Parathyroid adenoma (tissue), 2 donors: Measurements from ENCODE around the gene CBX1.

Experiments
- H2AFZ ChIP-seq: fragments of 300-600 bp; sonication (generic); one replicate; pipeline ENCODE4 v1.7.0; 2017; ENCODE audit warnings: antibody characterized with exemption, mild to moderate bottlenecking
- H3K27ac ChIP-seq: fragments of 300-600 bp; sonication (generic); one replicate; pipeline ENCODE4 v1.7.0; 2017
- H3K27me3 ChIP-seq: fragments of 300-600 bp; sonication (generic); one replicate; pipeline ENCODE4 v1.7.0; 2017; ENCODE audit warnings: low read length; ENCODE audit not compliant: control insufficient read depth, insufficient read depth
- H3K36me3 ChIP-seq: fragments of 300-600 bp; sonication (generic); one replicate; pipeline ENCODE4 v1.7.0; 2017; ENCODE audit warnings: low read length; ENCODE audit not compliant: control insufficient read depth, insufficient read depth
- H3K4me1 ChIP-seq: fragments of 300-600 bp; sonication (generic); one replicate; pipeline ENCODE4 v1.7.0; 2017; ENCODE audit warnings: control low read depth
- H3K4me2 ChIP-seq: fragments of 300-600 bp; sonication (generic); one replicate; pipeline ENCODE4 v1.7.0; 2017; ENCODE audit warnings: low read length
- H3K4me3 ChIP-seq: fragments of 300-600 bp; sonication (generic); one replicate; pipeline ENCODE4 v1.7.0; 2017; ENCODE audit warnings: low read depth, low read length
- H3K79me2 ChIP-seq: fragments of 300-600 bp; sonication (generic); one replicate; pipeline ENCODE4 v1.7.0; 2017; ENCODE audit warnings: control low read depth
- H3K9ac ChIP-seq: fragments of 300-600 bp; sonication (generic); one replicate; pipeline ENCODE4 v1.7.0; 2017; ENCODE audit warnings: mild to moderate bottlenecking
- H3K9me3 ChIP-seq: fragments of 300-600 bp; sonication (generic); one replicate; pipeline ENCODE4 v1.7.0; 2017; ENCODE audit warnings: low read length; ENCODE audit not compliant: control insufficient read depth
- TF ChIP-seq, protein P1 (sequence below): fragments of 300-600 bp; sonication (generic); IDR thresholded peaks from one replicate; pipeline ENCODE4 v1.7.0; 2017; ENCODE audit warnings: antibody characterized with exemption, mild to moderate bottlenecking
- donor health status: primary hyperparathyroidism.

The CBX1 gene

DNA sequence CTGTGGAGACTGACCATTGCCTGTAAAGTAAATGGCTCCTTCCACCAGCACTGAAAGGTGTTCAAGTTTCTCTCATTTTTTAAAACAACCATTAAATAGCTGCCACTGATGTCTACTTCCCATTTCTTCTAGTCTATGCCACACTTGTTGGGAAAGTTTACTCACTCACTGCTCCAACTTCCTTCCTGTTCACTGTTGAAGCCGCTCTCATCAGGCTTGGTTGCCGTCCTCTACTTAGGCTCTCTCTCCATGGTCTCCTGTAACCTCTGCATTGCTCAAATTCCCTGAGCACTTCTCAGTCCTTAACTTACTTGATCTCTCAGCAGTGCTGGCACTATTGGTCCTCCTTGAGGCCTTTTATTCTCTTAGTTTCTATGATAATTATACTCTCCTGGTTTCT lies 38.7 kb upstream of the CBX1 start:
- H3K79me2 ChIP-seq = no peaks in the 10 kb centered on the region
- no peak overlapping the region for H3K4me3 ChIP-seq
- no peak overlapping the region for H3K9ac ChIP-seq
- no peaks in the 10 kb centered on the region for H3K9me3 ChIP-seq
- H3K4me1 ChIP-seq = no peaks in the 10 kb centered on the region
- TF ChIP-seq, protein P1, sequence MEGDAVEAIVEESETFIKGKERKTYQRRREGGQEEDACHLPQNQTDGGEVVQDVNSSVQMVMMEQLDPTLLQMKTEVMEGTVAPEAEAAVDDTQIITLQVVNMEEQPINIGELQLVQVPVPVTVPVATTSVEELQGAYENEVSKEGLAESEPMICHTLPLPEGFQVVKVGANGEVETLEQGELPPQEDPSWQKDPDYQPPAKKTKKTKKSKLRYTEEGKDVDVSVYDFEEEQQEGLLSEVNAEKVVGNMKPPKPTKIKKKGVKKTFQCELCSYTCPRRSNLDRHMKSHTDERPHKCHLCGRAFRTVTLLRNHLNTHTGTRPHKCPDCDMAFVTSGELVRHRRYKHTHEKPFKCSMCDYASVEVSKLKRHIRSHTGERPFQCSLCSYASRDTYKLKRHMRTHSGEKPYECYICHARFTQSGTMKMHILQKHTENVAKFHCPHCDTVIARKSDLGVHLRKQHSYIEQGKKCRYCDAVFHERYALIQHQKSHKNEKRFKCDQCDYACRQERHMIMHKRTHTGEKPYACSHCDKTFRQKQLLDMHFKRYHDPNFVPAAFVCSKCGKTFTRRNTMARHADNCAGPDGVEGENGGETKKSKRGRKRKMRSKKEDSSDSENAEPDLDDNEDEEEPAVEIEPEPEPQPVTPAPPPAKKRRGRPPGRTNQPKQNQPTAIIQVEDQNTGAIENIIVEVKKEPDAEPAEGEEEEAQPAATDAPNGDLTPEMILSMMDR = no peak
- no peak overlapping the region for H2AFZ ChIP-seq
- H3K27me3 ChIP-seq = no peaks in the 10 kb centered on the region
- H3K36me3 ChIP-seq = no peaks in the 10 kb centered on the region
- no peak overlapping the region for H3K4me2 ChIP-seq
- no peak overlapping the region for H3K27ac ChIP-seq

DNA sequence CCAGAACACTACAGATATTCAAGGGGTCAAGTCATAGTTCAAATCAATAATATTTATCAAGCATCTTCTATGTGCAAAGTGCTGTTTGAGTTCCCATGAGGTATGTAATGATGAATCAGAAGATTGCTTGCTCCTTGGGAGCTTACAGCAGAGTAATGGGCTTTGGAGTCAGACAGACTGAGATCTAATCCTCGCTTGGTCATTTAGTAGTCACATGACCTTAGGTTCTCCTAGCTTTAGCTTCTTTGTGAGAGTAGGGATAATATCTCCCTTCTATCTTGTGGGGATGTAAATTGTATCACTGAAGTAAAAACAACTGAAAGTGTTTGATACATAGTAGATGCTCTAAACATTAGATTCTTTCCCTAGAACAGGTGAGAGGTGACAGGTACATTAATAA lies 36.4 kb upstream of the CBX1 start:
- Histone ChIP-seq H3K9me3 (no peaks in the 10 kb centered on the region), H3K4me3 (no peak overlapping the region), H3K27ac (no peak overlapping the region), H3K4me1 (no peaks in the 10 kb centered on the region), H3K9ac (no peak overlapping the region), H3K79me2 (no peaks in the 10 kb centered on the region), H3K36me3 (no peaks in the 10 kb centered on the region), H3K4me2 (no peak overlapping the region), H2AFZ (no peak overlapping the region), H3K27me3 (no peaks in the 10 kb centered on the region)
- TF ChIP-seq, protein P1 = no peak

DNA sequence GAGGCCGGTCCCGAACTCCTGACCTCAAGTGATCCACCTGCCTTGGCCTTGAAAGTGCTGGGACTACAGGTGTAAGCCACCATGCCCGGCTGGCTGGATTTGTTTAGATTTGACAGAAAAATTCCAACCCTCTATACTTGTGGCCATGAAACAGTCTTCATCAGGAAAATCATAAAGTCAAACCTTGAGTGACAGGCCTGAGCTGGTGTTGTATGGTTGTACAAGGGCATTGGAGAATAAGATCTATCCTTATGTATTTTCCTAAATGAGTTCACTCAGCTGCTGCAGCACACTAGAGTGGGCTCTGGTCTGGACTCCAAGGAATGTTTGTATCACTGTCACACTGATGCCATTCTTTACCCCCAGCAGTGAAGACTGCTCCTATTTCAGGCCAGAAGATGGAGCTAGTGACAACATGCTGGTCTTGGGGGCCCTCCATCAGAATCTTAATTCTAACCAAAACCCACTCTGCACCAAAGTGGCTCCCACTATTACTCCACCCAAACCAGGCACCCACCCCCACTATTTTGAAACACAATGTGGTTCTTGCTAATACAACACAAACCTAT lies 33.7 kb upstream of the CBX1 start:
- H3K9ac ChIP-seq = no peak overlapping the region
- no peak overlapping the region for H3K4me3 ChIP-seq
- no peak overlapping the region for H2AFZ ChIP-seq
- no peaks in the 10 kb centered on the region for H3K9me3 ChIP-seq
- no peaks in the 10 kb centered on the region for H3K36me3 ChIP-seq
- H3K79me2 ChIP-seq = no peaks in the 10 kb centered on the region
- TF ChIP-seq, protein P1 = no peak
- no peaks in the 10 kb centered on the region for H3K4me1 ChIP-seq
- no peaks in the 10 kb centered on the region for H3K27me3 ChIP-seq
- no peak overlapping the region for H3K4me2 ChIP-seq
- no peak overlapping the region for H3K27ac ChIP-seq

DNA sequence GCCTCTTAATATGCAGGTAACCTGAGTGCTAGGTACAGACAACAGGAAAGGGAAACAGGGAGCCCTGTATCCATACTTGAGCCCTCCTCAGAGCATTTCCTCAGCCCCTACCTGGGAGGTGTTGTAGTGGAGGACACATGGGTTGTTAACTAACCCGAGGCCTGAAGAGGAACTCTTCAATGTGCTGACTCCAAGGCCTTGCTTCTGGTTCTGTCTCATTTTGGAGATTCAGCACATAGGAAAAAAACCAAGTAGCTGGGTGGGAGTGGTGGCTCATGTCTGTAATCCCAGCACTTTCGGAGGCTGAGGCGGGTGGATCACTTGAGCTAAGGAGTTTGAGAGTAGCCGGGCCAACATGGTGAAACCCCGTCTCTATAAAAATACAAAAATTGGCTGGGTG lies 31.1 kb upstream of the CBX1 start:
- Histone ChIP-seq H3K4me3 (no peak overlapping the region), H3K4me2 (no peak overlapping the region), H3K79me2 (no peaks in the 10 kb centered on the region), H3K27me3 (no peaks in the 10 kb centered on the region), H3K4me1 (no peaks in the 10 kb centered on the region), H3K36me3 (no peaks in the 10 kb centered on the region), H3K9me3 (no peaks in the 10 kb centered on the region), H3K9ac (no peak overlapping the region), H3K27ac (no peak overlapping the region), H2AFZ (no peak overlapping the region)
- TF ChIP-seq, protein P1 = no peak

DNA sequence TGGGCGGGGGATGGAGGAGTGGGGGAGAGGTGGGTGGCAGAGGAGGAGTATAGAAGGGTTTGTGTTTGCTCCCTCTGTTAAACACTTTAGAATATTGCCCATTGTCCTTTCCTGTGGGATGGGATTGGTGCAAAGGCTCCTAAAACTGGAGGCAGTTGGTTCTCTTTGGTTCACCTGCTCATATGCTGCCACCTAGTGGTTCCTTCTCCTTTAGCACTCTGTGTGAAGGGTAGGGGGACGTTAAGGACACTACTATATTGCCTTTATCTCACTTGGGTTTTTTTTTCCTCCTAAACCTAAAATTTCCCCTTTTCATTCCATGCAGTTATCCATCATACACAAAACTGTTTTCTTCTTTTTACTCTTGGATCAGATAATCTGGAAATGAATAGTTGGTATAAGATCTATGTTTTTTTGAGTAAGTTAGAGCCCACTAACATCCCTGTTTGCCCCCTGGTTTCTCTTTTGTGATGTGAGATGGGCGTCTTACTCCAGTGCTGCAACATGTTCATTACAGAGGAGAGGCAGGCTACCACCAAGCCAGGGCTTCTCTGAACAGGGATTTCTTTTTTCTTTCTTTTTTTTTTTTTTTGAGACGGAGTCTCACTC lies 30.0 kb upstream of the CBX1 start:
- no peaks in the 10 kb centered on the region for H3K4me1 ChIP-seq
- H3K27ac ChIP-seq = no peak overlapping the region
- H3K79me2 ChIP-seq = no peaks in the 10 kb centered on the region
- H3K9me3 ChIP-seq = no peaks in the 10 kb centered on the region
- H3K4me2 ChIP-seq = no peak overlapping the region
- TF ChIP-seq, protein P1 = peak; percentile 86
- H3K4me3 ChIP-seq = no peak overlapping the region
- no peak overlapping the region for H3K9ac ChIP-seq
- H3K27me3 ChIP-seq = no peaks in the 10 kb centered on the region
- H2AFZ ChIP-seq = no peak overlapping the region
- no peaks in the 10 kb centered on the region for H3K36me3 ChIP-seq
